G401 (cell line): Measurements from ENCODE around the gene PBX1. TPM values are rescaled to one million over a fixed set of nuclear protein-coding genes. Genes with fewer than 3 reads are reported as not detected.

ENCODE experiments used
- DNase-seq: peaks from one replicate; pipeline ENCODE4 v3.0.0-alpha.2; 2015; ENCODE audit warnings: low spot score
- in situ Hi-C: cut with HindIII; loops from 2 replicates; pipeline ENCODE4 v1.10.0; 2016; ENCODE audit warnings: low sequenced_read_pairs, mixed read lengths
- total RNA-seq: library from RNA; depleted of rRNA; stranded (reverse); fragments of >200 nt; shearing (Covaris generic); gene quantifications from 2 replicates; pipeline ENCODE4 v1.2.3, GENCODE V29; 2014

The PBX1 gene
- total RNA-seq, 1 experiment from 2014 or later: not detected

DNA sequence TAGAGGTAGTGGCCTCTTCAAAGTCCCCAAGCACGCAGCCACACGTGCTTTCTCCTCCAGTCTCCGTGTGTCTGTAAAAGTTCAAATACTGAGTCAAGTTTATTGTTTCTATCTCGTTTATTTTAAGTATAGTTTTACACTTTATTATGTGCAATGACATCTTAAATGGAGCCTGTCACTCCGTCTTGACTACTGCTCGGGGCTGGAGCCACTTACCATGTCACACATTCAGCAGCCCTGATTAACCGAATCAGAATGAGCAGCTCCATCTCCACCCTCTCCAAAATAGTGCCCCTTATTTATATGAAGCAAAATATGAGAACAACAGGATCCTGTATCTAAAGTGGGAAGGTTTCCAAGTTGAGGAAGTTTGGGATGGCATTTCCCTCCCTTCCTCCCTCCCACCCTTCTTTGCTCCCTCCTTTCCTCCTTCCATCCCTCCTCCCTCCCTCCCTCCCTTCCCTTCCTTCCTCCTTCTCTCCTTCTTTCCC is 201.0 kb downstream of the PBX1 start:
- in situ Hi-C loops: no loop called here
- DNase-seq: no peak

DNA sequence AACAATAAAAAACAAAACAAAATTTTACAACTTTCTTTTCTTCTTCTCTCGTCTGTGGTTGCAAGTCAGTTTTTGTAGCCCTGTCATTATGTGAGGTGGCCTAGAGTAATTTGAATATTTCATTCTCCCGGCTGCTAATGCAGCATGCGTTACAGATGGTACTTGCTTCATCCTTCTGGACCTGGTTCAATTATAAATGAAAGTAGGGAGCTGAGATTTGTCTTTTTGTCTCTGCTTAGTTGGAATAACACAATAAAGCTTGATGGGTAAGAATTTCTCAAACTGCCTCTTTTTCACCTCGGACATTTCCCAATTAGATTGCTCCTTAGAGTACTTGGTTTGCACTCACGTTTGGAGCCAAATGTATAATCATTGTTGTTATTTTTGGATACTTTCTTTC is 201.6 kb downstream of the PBX1 start:
- DNase-seq: peak; percentile 30
- in situ Hi-C loops: no loop called here

DNA sequence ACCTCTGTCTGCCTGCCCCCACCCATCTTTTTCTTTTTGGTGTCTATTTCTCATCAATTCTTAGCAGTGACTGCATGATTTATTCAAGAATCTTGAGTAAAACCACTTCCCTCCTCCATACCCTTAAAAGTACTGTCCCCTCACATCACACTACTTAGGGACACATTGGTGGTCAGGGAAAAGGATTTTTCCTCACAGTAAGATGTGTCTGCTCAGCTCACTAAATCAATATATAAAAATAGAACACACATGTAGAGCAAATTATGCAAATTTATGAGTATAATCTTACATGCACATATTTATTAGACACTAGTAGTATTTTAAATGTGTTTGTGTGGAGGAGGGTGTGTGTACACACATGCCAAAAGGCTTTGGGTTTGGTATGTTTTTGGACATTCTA is 202.0 kb downstream of the PBX1 start:
- in situ Hi-C loops: no loop called here
- no peak for DNase-seq

DNA sequence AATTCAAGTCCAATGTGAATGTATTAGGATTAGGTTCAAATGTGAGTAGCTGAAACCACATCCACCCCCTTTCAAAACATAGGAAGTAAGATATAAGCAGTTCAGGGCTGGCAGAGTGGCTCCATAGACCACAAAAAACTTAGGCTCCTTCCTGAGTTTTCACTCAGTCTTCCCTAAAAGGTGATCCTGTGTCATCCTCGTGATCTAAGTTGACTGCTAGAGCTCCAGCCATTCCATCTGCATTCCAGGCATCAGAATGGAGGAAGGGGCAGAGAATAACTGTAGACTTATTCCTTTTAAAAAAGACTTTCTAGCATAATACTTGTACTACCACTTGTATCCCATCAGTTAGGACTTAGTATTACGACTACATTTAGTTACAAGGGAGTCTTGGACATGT is 204.1 kb downstream of the PBX1 start:
- no peak for DNase-seq
- in situ Hi-C loops: no loop called here

DNA sequence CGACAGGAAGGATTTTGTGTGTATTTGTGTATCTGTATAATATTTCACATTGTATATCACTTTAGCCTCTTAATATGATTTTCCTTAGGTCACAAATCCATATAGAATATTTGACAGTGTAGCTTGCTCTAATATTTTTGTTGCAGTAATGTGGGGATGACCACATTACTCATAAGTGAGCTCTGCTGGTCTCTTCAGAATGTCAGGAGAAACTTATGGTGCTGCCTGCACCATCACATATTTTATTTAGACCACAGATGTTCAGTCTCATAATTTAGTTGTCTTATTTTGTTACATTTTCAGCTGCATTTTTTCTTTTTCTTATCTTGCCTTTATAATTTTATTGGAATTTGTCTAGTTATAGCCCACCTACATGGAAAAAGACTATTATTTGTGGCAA is 205.3 kb downstream of the PBX1 start:
- DNase-seq: no peak
- in situ Hi-C loops: no loop called here

DNA sequence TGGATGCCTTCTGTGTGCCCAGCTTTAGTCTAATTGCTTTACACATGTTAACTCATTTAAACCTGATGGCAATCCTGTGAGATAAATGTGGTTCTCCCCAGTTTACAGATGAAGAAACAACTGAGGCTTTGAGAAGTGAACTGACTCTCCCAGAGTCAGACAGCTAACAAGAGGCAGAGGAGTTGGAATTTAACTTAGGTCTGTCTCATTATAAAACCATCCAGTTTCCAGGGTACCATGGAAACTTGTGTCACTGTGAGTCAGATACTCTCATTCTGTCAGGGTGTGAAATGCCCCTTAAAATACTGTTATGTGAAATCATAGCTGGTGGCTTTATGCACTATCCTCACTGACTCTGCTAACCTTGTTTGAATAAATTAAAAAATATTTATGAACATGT is 206.6 kb downstream of the PBX1 start:
- no peak for DNase-seq
- in situ Hi-C loops: no loop called here

DNA sequence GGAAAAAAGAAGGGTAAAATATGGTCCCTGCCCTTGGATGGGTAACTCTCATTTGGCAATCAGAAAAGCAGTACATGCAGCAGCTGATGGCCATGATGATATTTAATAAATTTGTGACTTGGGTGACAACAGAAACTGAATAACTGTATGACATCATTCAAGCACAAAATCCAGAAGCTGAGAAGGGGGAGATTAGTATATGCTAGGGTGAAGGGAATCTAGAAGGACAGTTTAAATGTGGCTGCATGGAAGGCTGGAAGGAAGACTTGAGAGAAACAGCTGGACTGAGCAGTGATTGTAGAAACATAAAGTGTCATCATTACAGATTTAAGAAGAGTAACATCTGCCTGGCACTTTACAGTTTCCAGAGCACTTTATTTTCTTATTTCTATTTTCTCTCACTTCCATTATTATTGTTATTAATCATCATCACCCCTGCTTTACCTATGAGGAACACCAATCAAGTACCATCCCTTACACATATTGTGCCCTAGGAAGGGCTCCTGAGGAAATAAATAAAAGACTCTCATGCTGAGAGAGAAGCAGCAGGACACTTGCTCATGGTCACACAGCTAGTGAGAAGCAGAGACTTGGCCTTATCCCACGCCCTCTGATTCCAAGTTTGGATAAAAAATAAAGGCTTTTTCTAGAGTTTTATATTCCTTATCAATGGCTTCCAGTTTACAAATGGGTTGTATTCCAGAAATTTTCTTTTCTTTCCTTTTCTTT is 207.2 kb downstream of the PBX1 start:
- in situ Hi-C loops: no loop called here
- DNase-seq: no peak

DNA sequence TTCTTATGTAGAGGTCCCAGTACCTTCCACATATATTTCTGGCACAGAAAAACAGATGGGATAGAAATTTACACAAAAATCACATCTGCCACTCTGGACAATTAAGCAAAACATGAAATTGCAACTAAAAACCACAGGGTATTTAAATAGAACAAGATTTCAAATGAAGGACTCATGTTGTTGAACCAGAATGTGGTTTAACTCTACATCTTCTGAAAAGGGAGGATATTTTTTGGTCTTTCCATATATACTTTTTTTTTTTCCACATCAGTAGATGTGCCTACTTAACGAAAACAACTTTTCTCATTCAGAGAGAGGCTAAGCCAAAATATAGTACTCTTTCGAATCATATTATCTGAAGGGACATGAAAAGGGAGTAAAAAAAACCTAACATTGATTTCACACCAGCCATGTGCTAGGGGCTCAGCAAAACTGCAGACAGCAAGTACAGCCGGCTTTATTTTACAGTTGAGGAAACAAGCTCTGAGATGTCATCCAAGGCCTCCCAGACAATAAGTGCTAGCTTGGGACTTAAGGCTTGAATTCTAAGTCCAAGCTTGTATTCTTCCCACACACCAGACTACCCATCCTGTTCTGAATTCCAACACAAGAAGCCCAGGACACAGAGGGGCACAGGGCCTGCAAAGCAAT is 208.9 kb downstream of the PBX1 start:
- in situ Hi-C loops: no loop called here
- no peak for DNase-seq

DNA sequence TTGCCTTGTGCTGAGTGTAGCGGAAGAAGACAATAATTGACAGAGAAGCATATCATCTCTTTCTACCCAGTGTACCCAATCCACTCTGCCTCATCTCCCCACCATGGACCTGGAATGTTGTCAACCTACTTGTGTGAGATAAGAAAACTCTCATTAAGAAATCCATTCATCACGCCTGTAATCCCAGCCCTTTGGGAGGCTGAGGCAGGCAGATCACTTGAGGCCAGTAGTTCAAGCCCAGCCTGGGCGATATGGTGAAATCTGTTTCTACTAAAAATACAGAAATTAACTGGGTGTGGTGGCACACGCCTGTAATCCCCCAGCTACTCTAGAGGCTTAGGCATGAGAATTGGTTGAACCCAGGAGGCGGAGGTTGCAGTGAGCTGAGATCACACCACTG is 209.6 kb downstream of the PBX1 start:
- no peak for DNase-seq
- in situ Hi-C loops: no loop called here

DNA sequence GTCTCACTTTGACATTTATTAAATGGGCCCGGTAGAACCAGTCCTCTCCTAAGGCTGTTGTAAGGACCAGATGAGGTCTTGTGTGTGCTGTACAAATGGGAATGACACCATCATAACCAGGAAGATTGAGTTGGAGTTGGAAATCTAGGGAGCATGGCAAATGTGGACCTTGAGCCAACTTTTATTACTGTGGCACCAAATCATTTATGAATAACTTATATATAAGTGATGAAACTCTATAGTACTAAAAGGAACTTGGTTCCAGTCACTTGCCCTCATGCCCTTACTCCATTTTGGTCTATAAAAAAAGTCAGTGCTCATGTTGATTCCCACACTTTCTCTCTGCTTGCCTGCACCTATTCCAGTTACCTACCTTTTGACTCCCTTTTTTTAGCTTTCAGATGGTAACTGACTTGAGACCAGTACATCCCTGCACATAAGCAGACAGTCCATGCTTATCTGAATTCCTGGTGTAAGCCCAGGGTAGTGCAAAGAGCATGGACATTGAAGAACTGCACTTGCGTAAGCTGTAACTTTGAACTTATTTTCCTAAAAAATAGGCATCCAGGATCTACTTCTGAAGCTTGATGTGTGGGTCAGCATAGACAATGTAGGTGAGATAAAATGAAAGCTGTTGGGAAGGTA is 210.6 kb downstream of the PBX1 start:
- in situ Hi-C loops: no loop called here
- DNase-seq: no peak

DNA sequence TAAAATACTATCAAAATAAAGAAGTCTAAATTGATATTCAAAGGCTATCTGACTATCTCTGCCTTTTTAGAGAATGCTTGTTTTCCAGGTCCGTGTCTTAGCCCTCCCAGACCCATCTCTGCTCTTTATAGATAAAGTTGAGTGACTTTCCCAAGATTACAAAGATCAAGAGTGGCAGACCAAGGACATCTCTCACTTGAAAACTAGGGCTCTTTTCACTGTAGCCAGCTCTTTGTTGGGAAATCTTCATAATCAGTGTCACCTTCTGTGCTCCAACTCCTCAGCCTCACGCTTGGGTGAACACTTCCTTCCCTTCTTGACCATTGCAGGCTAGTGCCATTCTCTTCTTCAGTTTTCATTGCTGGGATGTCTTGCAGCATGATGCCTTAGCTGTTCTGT is 211.1 kb downstream of the PBX1 start:
- no peak for DNase-seq
- in situ Hi-C loops: no loop called here

DNA sequence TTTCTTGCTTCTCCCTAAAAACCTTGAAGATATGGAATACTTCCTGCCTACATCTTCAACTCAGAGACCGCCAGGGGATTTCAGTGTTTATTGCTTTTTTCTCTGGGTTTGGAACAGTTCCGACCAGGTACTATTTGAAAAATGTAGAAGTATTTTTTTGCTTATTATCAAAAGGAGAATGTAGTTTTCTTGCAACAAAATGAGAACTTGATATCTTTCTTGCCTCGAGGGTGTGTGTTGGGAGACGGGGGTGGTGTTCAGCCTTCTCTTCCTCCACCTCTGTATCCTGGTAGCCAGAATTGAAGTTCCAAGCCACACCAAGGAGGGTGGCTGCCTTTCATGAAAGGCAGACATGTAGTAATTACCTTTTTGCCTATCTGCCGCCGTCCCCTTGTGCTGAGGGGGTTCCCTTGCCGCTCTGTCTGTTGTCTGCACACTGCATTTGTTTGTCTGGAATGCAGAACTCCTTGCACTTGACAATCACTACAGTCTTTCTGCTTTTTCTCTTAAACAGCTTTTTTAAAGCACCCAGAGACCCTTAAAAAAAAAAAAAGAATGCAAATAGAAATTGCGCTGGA is 212.1 kb downstream of the PBX1 start:
- DNase-seq: no peak
- in situ Hi-C loops: no loop called here

DNA sequence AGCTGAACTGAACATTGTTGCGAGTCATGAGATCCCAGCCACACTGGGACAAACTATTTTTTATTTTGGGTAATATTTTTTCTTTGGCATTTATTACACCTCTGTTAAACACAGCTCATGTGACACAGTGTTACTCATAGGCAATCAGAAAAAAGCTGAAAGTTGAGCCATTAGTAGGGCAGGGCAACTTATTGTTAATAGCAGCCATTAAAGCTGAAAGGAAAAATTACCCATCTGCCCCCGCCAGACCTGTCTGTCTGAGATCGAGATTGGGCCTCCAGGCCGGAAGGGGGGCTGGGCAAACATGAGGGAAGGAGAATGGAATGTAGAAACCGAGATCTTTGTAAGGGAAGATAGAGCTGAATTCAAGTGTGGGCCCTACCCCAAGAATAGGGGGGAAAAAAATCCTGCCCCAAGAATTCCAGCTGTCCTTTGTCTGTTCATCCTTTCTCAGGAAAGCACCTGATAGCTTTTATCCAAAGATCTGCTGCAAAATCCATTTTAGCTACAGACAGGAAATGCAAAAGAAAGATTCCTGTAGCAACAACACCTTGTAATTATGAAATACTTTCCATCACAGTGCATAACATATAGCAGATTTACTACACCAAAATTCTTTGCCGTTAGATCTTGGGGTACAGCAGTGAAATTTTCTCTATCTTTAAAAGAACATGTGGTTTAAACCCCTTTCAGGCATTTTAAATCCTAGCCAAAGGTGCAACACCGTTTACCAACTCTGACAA is 212.8 kb downstream of the PBX1 start:
- no peak for DNase-seq
- in situ Hi-C loops: no loop called here

DNA sequence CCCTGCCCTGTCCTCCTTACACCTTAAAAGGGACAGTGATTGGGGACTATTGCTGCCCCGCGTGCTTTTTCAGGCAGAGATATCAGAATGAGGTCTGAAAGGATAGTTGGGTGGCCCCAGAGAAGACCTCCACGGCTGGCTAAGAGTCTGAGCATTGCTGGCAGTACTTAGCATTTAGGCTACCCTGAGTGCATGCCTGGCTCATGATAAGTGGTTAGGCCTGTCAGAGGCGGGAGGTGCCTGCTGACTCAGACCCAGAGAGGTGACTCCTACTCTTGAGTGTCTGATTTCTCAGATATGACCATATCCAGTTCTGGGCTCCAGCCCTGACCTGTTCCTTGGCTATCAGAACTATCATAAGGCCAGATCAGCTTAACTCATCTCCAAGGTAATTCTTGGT is 213.7 kb downstream of the PBX1 start:
- no peak for DNase-seq
- in situ Hi-C loops: no loop called here

DNA sequence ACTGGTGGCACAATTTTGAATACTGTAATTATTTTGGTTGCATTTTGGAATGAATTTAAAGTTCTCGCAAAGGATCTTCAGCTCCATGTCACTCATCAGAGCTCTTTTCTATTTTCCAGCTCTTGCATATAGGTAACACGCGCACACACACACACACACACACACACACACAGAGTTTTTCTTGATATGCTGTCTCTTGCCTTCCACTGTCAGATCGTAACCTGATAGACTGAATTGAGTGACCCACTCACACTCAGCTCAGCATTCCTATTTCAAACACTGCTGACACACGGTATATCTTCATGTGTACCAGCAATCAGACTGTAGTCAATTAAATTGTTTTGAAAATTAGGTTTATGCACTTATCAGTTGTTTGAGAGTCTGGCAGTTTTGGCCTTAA is 214.1 kb downstream of the PBX1 start:
- in situ Hi-C loops: no loop called here
- no peak for DNase-seq

DNA sequence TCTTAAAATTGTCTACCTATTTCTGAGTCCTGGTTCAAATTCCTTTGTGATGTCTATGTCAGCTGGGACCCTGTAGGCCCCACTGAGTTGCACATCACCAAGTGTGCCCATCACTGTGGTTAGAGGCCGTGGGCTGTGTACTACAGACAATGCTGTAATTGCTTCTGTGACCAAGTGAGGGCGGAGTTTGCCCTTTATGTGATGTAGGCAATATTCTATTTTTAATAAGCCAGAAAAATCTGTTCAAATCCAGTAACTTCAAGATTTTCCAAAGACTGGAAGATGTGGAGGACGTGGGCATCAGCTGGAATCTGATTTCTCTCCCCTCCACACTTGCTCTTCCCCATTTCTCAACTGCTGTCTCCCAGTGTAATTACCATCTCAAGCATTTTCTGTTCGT is 215.4 kb downstream of the PBX1 start:
- DNase-seq: no peak
- in situ Hi-C loops: no loop called here

DNA sequence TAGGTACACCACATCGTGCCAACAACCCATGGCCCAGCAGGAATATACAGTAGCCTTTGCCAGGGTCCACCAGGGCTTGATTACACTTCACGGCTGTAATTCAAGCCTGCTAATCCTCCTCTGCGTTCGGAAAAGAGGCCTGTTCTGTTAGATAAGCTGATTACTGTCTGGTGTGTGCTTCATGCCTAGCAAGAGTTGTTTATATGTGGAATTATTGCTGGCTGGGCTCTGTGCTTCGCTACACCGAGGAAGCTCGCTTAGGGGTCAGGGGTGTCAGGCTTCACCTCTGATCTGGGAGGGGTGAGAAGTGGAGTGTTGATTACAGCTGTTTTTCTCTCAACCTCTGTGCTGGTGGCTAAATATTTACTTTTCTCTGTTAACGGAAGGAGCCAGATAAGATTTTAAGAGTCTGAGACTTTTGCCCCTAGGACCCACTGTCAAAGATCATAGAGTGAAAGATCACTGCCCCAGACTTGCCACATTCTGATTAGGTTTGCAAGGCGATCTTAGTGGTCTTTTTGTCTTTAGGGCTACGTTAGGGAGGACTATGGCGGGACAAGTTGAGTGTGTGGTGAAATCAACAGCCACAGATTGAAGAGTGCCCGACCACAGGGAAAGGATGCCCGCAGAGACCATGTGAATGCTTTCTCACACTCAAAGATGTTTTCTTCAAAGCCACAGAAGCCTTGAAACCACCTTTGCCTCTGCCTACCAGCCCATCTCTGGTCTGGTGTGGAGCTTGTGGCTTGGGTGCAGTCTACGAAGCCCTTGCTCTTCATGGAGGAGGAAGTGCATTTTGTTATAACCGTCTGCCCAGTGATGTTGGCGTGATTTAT is 216.1 kb downstream of the PBX1 start:
- no peak for DNase-seq
- in situ Hi-C loops: no loop called here

DNA sequence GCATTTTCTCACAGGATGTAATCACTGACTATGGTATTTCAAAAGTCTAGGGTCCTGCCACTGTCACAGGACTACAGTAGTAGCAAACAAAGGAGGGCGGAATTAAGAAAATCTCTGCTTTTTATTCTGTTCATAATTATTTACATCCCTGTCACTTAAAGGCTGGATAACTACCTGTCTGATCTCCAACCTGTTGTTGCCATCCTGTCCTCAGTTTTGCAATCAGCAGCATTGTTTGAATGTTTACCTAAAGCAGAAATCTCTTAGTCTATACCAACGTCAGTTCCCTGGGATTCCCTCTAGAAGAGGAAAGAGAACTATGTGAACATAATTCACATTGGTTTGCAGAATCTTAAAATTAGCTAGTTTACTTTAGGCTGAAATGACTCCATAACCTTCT is 218.5 kb downstream of the PBX1 start:
- DNase-seq: no peak
- in situ Hi-C loops: no loop called here

DNA sequence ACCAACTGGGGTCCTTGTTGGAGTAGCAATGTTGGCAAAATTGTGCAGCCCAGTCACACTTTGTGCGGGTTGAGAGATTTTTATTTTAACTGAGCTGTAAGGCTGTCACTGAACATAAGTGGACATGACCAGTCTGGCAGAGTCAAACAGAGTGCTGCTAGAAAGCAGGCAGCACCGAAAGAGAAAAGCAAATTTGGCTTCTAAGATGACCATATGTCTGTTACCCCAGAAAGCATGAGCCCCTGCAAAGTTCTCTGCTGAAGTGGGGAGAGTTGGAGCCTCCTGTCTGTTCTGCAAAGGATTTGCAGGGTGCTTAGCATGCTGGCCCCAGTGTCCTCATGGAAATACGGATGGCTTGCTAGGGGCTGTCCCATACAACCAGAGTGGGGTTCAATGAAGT is 220.4 kb downstream of the PBX1 start:
- DNase-seq: peak; percentile 53
- in situ Hi-C loops: no loop called here
